Measurements from ENCODE around the gene SCUBE1. TPM values are rescaled to one million over a fixed set of nuclear protein-coding genes. Genes with fewer than 3 reads are reported as not detected.

Gene SCUBE1
- total RNA-seq, 1 donor from 2014 or later = not detected

- H3K36me3 Mint-ChIP-seq (ENCODE audit: low read depth) = peaks cover 2% of the 10 kb centered on the region
- peak overlapping the region; percentile 94 for H3K4me3 Mint-ChIP-seq
- no peak for DNase-seq (ENCODE audit: low spot score)
- H3K27me3 Mint-ChIP-seq (ENCODE audit: insufficient read depth) = no peaks in the 10 kb centered on the region
- H3K27ac Mint-ChIP-seq = peak overlapping the region; percentile 91
- peaks cover 17% of the 10 kb centered on the region for H3K4me1 Mint-ChIP-seq (ENCODE audit: low read depth)
- intact Hi-C loops (cut with micrococcal nuclease) = loop anchor here (1.0 kb wide), 1 partner anchor 61 kb away; the partner anchor contains the start of gene TTLL1
- H3K9me3 Mint-ChIP-seq = no peaks in the 10 kb centered on the region
Observed at GRCh38 chr22:43150731-43151206, 192.4 kb downstream of the SCUBE1 start.

GRCh38 chr22:43148581-43148980, 194.6 kb downstream of the SCUBE1 start:
- peaks cover 2% of the 10 kb centered on the region for H3K36me3 Mint-ChIP-seq (ENCODE audit: low read depth)
- DNase-seq (ENCODE audit: low spot score) = no peak
- peaks cover 21% of the 10 kb centered on the region for H3K4me1 Mint-ChIP-seq (ENCODE audit: low read depth)
- H3K4me3 Mint-ChIP-seq = peak overlapping the region; percentile 58
- intact Hi-C loops (cut with micrococcal nuclease) = no loop called here
- no peaks in the 10 kb centered on the region for H3K27me3 Mint-ChIP-seq (ENCODE audit: insufficient read depth)
- H3K9me3 Mint-ChIP-seq = no peaks in the 10 kb centered on the region
- H3K27ac Mint-ChIP-seq = peak overlapping the region; percentile 36

GRCh38 chr22:43147821-43148220, 195.4 kb downstream of the SCUBE1 start:
- intact Hi-C loops (cut with micrococcal nuclease) = no loop called here
- Mint-ChIP-seq H3K4me1 (ENCODE audit: low read depth) (peaks cover 25% of the 10 kb centered on the region), H3K9me3 (no peaks in the 10 kb centered on the region), H3K27ac (peak overlapping the region; percentile 30), H3K27me3 (ENCODE audit: insufficient read depth) (no peaks in the 10 kb centered on the region), H3K36me3 (ENCODE audit: low read depth) (peaks cover 2% of the 10 kb centered on the region), H3K4me3 (peak overlapping the region; percentile 68)
- DNase-seq (ENCODE audit: low spot score) = no peak

Other genes starting within 250 kb of the SCUBE1 start
- gene BIK, start 232.6 kb downstream of the SCUBE1 start, total RNA-seq = 2.3 and 2.5 TPM in 2 replicates
- gene MCAT, start 200.0 kb downstream of the SCUBE1 start, total RNA-seq = 20.3 and 23.4 TPM in 2 replicates
- gene TSPO, start 191.8 kb downstream of the SCUBE1 start, total RNA-seq = 115 and 121 TPM in 2 replicates
- gene TTLL12, start 156.2 kb downstream of the SCUBE1 start, total RNA-seq = 105 TPM in 2 replicates
- gene MPPED1, start 68.6 kb upstream of the SCUBE1 start, total RNA-seq = not detected in 2 replicates